H1 (cell line): ENCODE results near the gene SRSF7. TPM values are rescaled to one million over a fixed set of nuclear protein-coding genes. Genes with fewer than 3 reads are reported as not detected.

Source experiments
- CTCF ChIA-PET: fragments of 300-600 bp; sonication (Branson Sonifier 250); formaldehyde crosslinking; loops from one replicate; lab custom pipeline; 2021; ENCODE audit not compliant: partially characterized antibody; lab: Charles Lee
- POLR2A ChIA-PET: fragments of 300-600 bp; sonication (Branson Sonifier 250); formaldehyde crosslinking; loops from one replicate; lab custom pipeline; 2021; ENCODE audit warnings: inconsistent platforms; ENCODE audit not compliant: partially characterized antibody; lab: Charles Lee
- DNase-seq, 2 experiments: peaks; one replicate each; pipeline versions ENCODE4 v3.0.0 to v3.0.0-alpha.2; 2010 to 2022; ENCODE audit warnings: low spot score in 2 of 2, low read depth in 1 of 2, mixed read lengths in 1 of 2
- FAIRE-seq: peaks from 2 replicates; lab custom pipeline; 2011; peaks lifted over from hg19 to GRCh38; lab: Jason Lieb, UNC
- H2AFZ ChIP-seq: 2 replicates; pipeline ENCODE4 v1.8.1; 2012; ENCODE audit warnings: low read length, inconsistent platforms
- H2AK5ac ChIP-seq: 2 replicates; pipeline ENCODE4 v1.6.1; 2013; ENCODE audit warnings: low read depth, low read length
- H2BK120ac ChIP-seq: replicated peaks from 2 replicates; pipeline ENCODE3; 2013; ENCODE audit warnings: low read depth, low read length, inconsistent platforms
- H2BK12ac ChIP-seq: 2 replicates; pipeline ENCODE4 v1.6.1; 2013; ENCODE audit warnings: low read depth, low read length
- H2BK15ac ChIP-seq: 2 replicates; pipeline ENCODE4 v1.6.1; 2013; ENCODE audit warnings: low read length
- H2BK20ac ChIP-seq: 2 replicates; pipeline ENCODE4 v1.6.1; 2013; ENCODE audit warnings: low read length
- H2BK5ac ChIP-seq: 2 replicates; pipeline ENCODE4 v1.6.1; 2013; ENCODE audit warnings: low read depth, low read length
- H3K14ac ChIP-seq: 2 replicates; pipeline ENCODE4 v1.6.1; 2013; ENCODE audit warnings: inconsistent platforms; ENCODE audit not compliant: insufficient read length
- H3K18ac ChIP-seq: 2 replicates; pipeline ENCODE4 v1.6.1; 2013; ENCODE audit warnings: low read length; ENCODE audit errors: extremely low read depth
- H3K23ac ChIP-seq: 2 replicates; pipeline ENCODE4 v1.6.1; 2013; ENCODE audit warnings: inconsistent platforms; ENCODE audit not compliant: insufficient read length
- H3K23me2 ChIP-seq: 2 replicates; pipeline ENCODE4 v1.6.1; 2013; ENCODE audit warnings: low read depth, low read length
- H3K27ac ChIP-seq: 2 replicates; pipeline ENCODE4 v1.6.1; 2011; ENCODE audit warnings: low read depth, low read length, inconsistent platforms
- H3K27me3 ChIP-seq, 4 experiments: replicated peaks in 1 of 4; 1 replicate in 1 of 4; 2 replicates in 3 of 4; pipeline versions ENCODE4 v1.6.1 to v1.8.1; 2011 to 2013; ENCODE audit warnings: low read length in 3 of 4, mild to moderate bottlenecking in 3 of 4, inconsistent platforms in 2 of 4, mixed read lengths in 2 of 4, moderate library complexity in 1 of 4; ENCODE audit not compliant: control insufficient read depth in 3 of 4, insufficient read depth in 3 of 4; ENCODE audit errors: extremely low read depth in 1 of 4
- H3K36me3 ChIP-seq, 4 experiments: 2 replicates each; pipeline versions ENCODE4 v1.6.1 to v1.8.1; 2011 to 2013; ENCODE audit warnings: mild to moderate bottlenecking in 4 of 4, low read length in 3 of 4, moderate library complexity in 2 of 4, control low read depth in 1 of 4, inconsistent platforms in 1 of 4; ENCODE audit not compliant: insufficient read depth in 4 of 4, control insufficient read depth in 2 of 4
- H3K4ac ChIP-seq: replicated peaks from 2 replicates; pipeline ENCODE3; 2013; ENCODE audit warnings: low read length, low read depth, mixed read lengths, inconsistent platforms; ENCODE audit not compliant: insufficient read length
- H3K4me1 ChIP-seq, 4 experiments: replicated peaks in 1 of 4; 1 replicate in 1 of 4; 2 replicates in 3 of 4; pipeline versions ENCODE4 v1.6.1 to v1.8.1; 2011 to 2013; ENCODE audit warnings: low read length in 3 of 4, inconsistent platforms in 2 of 4, mixed read lengths in 1 of 4; ENCODE audit not compliant: insufficient read depth in 4 of 4, control insufficient read depth in 3 of 4
- H3K4me2 ChIP-seq, 2 experiments: 2 replicates each; pipeline versions ENCODE4 v1.6.1 to v1.8.1; 2011 to 2013; ENCODE audit warnings: low read depth in 2 of 2, low read length in 2 of 2, control low read depth in 1 of 2, inconsistent platforms in 1 of 2, mild to moderate bottlenecking in 1 of 2; ENCODE audit not compliant: insufficient read depth in 1 of 2
- H3K4me3 ChIP-seq, 4 experiments: fragments of 200-600, 300-600 bp in 1 of 4; sonication (generic), shearing (Covaris generic), sonication (Bioruptor Twin) in 1 of 4; 2 replicates each; pipeline versions ENCODE4 v1.5.1 to v1.8.1; 2011 to 2016; ENCODE audit warnings: low read length in 4 of 4, low read depth in 3 of 4, control low read depth in 2 of 4, inconsistent platforms in 2 of 4, mild to moderate bottlenecking in 2 of 4, mixed read lengths in 1 of 4, moderate library complexity in 1 of 4; ENCODE audit not compliant: insufficient read depth in 2 of 4; ENCODE audit errors: extremely low read depth in 1 of 4
- H3K56ac ChIP-seq: replicated peaks from 2 replicates; pipeline ENCODE3; 2013; ENCODE audit warnings: low read depth, mild to moderate bottlenecking, mixed read lengths, low read length, inconsistent platforms; ENCODE audit not compliant: insufficient read length
- H3K79me1 ChIP-seq: 2 replicates; pipeline ENCODE4 v1.6.1; 2013; ENCODE audit warnings: low read depth, low read length, control low read depth
- H3K79me2 ChIP-seq, 2 experiments: 2 replicates each; pipeline versions ENCODE4 v1.6.1 to v1.8.1; 2012 to 2013; ENCODE audit warnings: low read length in 2 of 2, mild to moderate bottlenecking in 2 of 2, inconsistent platforms in 1 of 2; ENCODE audit not compliant: insufficient read depth in 2 of 2, control insufficient read depth in 1 of 2
- H3K9ac ChIP-seq, 4 experiments: replicated peaks in 1 of 4; 1 replicate in 1 of 4; 2 replicates in 3 of 4; pipeline versions ENCODE4 v1.6.1 to v1.8.1; 2011 to 2013; ENCODE audit warnings: low read depth in 3 of 4, low read length in 3 of 4, control low read depth in 2 of 4, mild to moderate bottlenecking in 2 of 4, moderate library complexity in 2 of 4, inconsistent platforms in 1 of 4; ENCODE audit errors: extremely low read depth in 1 of 4
- H3K9me3 ChIP-seq, 2 experiments: 2 replicates each; pipeline versions ENCODE4 v1.6.1 to v1.8.1; 2012 to 2013; ENCODE audit warnings: mild to moderate bottlenecking in 2 of 2, moderate library complexity in 2 of 2, control low read depth in 1 of 2, inconsistent platforms in 1 of 2, low read depth in 1 of 2, low read length in 1 of 2, mixed read lengths in 1 of 2; ENCODE audit not compliant: insufficient read depth in 2 of 2
- H4K20me1 ChIP-seq, 2 experiments: replicated peaks in 1 of 2; 2 replicates each; pipeline versions ENCODE3 to v1.8.1; 2011 to 2013; ENCODE audit warnings: inconsistent platforms in 2 of 2, low read length in 2 of 2, mild to moderate bottlenecking in 1 of 2; ENCODE audit not compliant: insufficient read depth in 2 of 2, control insufficient read depth in 1 of 2
- H4K5ac ChIP-seq: 2 replicates; pipeline ENCODE4 v1.6.1; 2013; ENCODE audit warnings: low read length, low read depth, mixed read lengths, inconsistent platforms; ENCODE audit not compliant: insufficient read length
- H4K8ac ChIP-seq: 2 replicates; pipeline ENCODE4 v1.8.0; 2013; ENCODE audit warnings: mild to moderate bottlenecking, moderate library complexity, low read length, inconsistent platforms; ENCODE audit not compliant: insufficient read depth; ENCODE audit errors: extremely low read depth
- H4K91ac ChIP-seq: replicated peaks from 2 replicates; pipeline ENCODE3; 2013; ENCODE audit warnings: low read length, mixed read lengths, inconsistent platforms; ENCODE audit not compliant: insufficient read length
- CTBP2 ChIP-seq: IDR thresholded peaks from 2 replicates; pipeline ENCODE4 v1.7.0; 2011; ENCODE audit warnings: borderline replicate concordance, mild to moderate bottlenecking, moderate library complexity, mixed read lengths, low read length; ENCODE audit not compliant: insufficient read depth, insufficient read length
- FOSL1 ChIP-seq: IDR thresholded peaks from 2 replicates; pipeline ENCODE4 v1.6.1; 2011; ENCODE audit warnings: mild to moderate bottlenecking, low read depth, low read length, moderate library complexity; ENCODE audit not compliant: insufficient read depth
- GABPA ChIP-seq: IDR thresholded peaks from 2 replicates; pipeline ENCODE4 v1.6.1; 2011; ENCODE audit warnings: mild to moderate bottlenecking, low read length, moderate library complexity, borderline replicate concordance; ENCODE audit not compliant: insufficient read depth
- GTF2F1 ChIP-seq: IDR thresholded peaks from 2 replicates; pipeline ENCODE4 v1.6.1; 2012; ENCODE audit warnings: low read depth, low read length, improper control_type of control experiment, borderline replicate concordance
- HDAC2 ChIP-seq, 2 experiments: fragments of 300-600 bp in 1 of 2; sonication (generic) in 1 of 2; IDR thresholded peaks; 2 replicates each; pipeline ENCODE4 v1.6.1; 2011 to 2012; ENCODE audit warnings: low read depth in 2 of 2, low read length in 2 of 2, mild to moderate bottlenecking in 2 of 2, moderate library complexity in 2 of 2, borderline replicate concordance in 1 of 2, inconsistent platforms in 1 of 2
- JUND ChIP-seq: IDR thresholded peaks from 2 replicates; pipeline ENCODE4 v1.6.1; 2011; ENCODE audit warnings: mild to moderate bottlenecking, improper control_type of control experiment, low read length
- POLR2A ChIP-seq, 2 experiments: IDR thresholded peaks; 1 replicate in 1 of 2; 2 replicates in 1 of 2; pipeline ENCODE4 v1.6.1; 2011; ENCODE audit warnings: low read depth in 2 of 2, low read length in 2 of 2, mild to moderate bottlenecking in 2 of 2; ENCODE audit errors: control extremely low read depth in 1 of 2
- POU5F1 ChIP-seq: IDR thresholded peaks from 2 replicates; pipeline ENCODE4 v1.6.1; 2011; ENCODE audit warnings: low read depth, mild to moderate bottlenecking, low read length, moderate library complexity
- RXRA ChIP-seq: IDR thresholded peaks from 2 replicates; pipeline ENCODE4 v1.6.1; 2011; ENCODE audit warnings: low read depth, mild to moderate bottlenecking, low read length, moderate library complexity; ENCODE audit not compliant: insufficient read depth
- SIRT6 ChIP-seq: IDR thresholded peaks from one replicate; pipeline ENCODE4 v1.7.1; 2012; ENCODE audit warnings: low read length, inconsistent platforms
- SIX5 ChIP-seq: IDR thresholded peaks from 2 replicates; pipeline ENCODE4 v1.6.1; 2011; ENCODE audit warnings: mild to moderate bottlenecking, low read depth, low read length
- SRF ChIP-seq: IDR thresholded peaks from 2 replicates; pipeline ENCODE4 v1.6.1; 2011; ENCODE audit warnings: mild to moderate bottlenecking, low read depth, low read length, moderate library complexity
- SUZ12 ChIP-seq: fragments of 200-600 bp; sonication (generic); IDR thresholded peaks from 2 replicates; pipeline ENCODE4 v1.6.1; 2012; ENCODE audit warnings: mild to moderate bottlenecking, inconsistent platforms, low read length, moderate library complexity, mixed read lengths
- TEAD4 ChIP-seq: IDR thresholded peaks from 2 replicates; pipeline ENCODE4 v1.6.1; 2012; ENCODE audit warnings: low read depth, low read length, inconsistent platforms, mixed read lengths
- whole genome bisulfite sequencing, 2 experiments: shearing (Covaris generic) in 1 of 2; methylation state at CpG; one replicate each; pipeline versions ENCODE4 v1.1.6 to v1.1.7; 2013 to 2015; ENCODE audit warnings: low lambda C conversion rate in 2 of 2, mixed read lengths in 2 of 2, inconsistent platforms in 1 of 2, low coverage in 1 of 2, missing lambda C conversion rate in 1 of 2; ENCODE audit not compliant: insufficient replicate concordance in 2 of 2, insufficient coverage in 1 of 2, insufficient read length in 1 of 2; ENCODE audit errors: extremely low coverage in 1 of 2, missing lambda C conversion rate in 1 of 2; 5-methylcytosine and 5-hydroxymethylcytosine counted together
- polyA plus RNA-seq, 7 experiments: library from polyadenylated mRNA; depleted of rRNA in 3 of 7; stranded (reverse) in 5 of 7; unstranded in 2 of 7; fragments of >200 nt in 5 of 7; fragments of 200-250 nt in 2 of 7; gene quantifications; 1 replicate in 5 of 7; 2 replicates in 1 of 7; 4 replicates in 1 of 7; pipeline versions ENCODE4 v1.2.1 to v1.2.3, GENCODE V29; 2011 to 2013; ENCODE audit warnings: missing spikeins in 2 of 7, mixed read lengths in 2 of 7
- total RNA-seq: library from RNA; stranded (reverse); fragmentation: NEBNext Ultra II Directional; extraction: Animal tissue kit (Norgen Biotek cat#: 25700); gene quantifications from 2 replicates; pipeline ENCODE4 v1.2.1, GENCODE V29; 2021
- TF ChIP-seq, protein P1 (sequence below): IDR thresholded peaks from 2 replicates; pipeline ENCODE4 v1.6.1; 2012; ENCODE audit warnings: inconsistent platforms

Gene SRSF7
- total and polyA plus RNA-seq, 2 of the 8 experiments (the other 6 are each of a cell fraction or from before 2014, with no cell fraction given): 370 to 415 TPM

DNA sequence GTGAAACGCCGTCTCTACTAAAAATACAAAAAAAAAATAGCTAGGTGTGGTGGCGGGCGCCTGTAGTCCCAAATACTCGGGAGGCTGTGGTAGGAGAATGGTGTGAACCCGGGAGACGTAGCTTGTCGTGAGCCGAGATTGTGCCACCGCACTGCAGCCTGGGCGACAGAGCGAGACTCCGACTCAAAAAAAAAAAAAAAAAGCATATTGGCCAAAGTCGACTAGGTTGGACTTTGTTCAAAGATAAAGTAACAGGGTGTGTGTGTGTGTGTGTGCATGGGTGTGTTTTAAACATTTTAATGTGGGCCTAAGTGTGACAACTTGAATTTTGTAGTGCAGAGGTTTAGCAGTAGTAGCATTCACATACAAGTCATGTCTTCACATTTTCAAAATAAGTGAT is 38.5 kb upstream of the SRSF7 start:
- Histone ChIP-seq H4K20me1 (no peaks in the 10 kb centered on the region), H2BK120ac (no peak overlapping the region), H3K36me3 (no peaks in the 10 kb centered on the region), H2BK15ac (no peak overlapping the region), H3K4me3 (no peak overlapping the region), H3K18ac (no peak overlapping the region), H3K9me3 (no peaks in the 10 kb centered on the region), H3K79me1 (no peaks in the 10 kb centered on the region), H3K27ac (no peak overlapping the region), H3K4ac (no peak overlapping the region), H2AK5ac (no peak overlapping the region), H2AFZ (no peak overlapping the region), H3K23ac (no peak overlapping the region), H3K79me2 (no peaks in the 10 kb centered on the region), H3K56ac (no peak overlapping the region), H2BK5ac (no peak overlapping the region), H4K91ac (no peak overlapping the region), H3K14ac (no peak overlapping the region), H3K27me3 (no peaks in the 10 kb centered on the region), H2BK20ac (no peak overlapping the region), H2BK12ac (no peak overlapping the region), H3K4me1 (no peaks in the 10 kb centered on the region), H4K8ac (no peak overlapping the region), H3K23me2 (no peaks in the 10 kb centered on the region), H4K5ac (no peak overlapping the region), H3K4me2 (no peak overlapping the region), H3K9ac (no peak overlapping the region)
- no peak for DNase-seq
- ChIA-PET POLR2A (interaction anchor here (0.7 kb wide), 1 partner anchor 39 kb away, joined by 3 read pairs; no protein-coding TSS in a partner anchor), CTCF (interaction anchor here (0.6 to 0.7 kb wide), 2 partner anchors 234 to 439 kb away, joined by 3 to 4 read pairs; no protein-coding TSS in a partner anchor)
- no peak for FAIRE-seq
- WGBS, 2 experiments: 85% methylated on average over 14 of the region's 14 CpGs; no CpG with 5 or more reads in 1 of the 2 experiments
- no peak for TF ChIP-seq TEAD4
- TF ChIP-seq JUND: no peak
- TF ChIP-seq POU5F1: no peak
- TF ChIP-seq SUZ12: no peak
- no peak for TF ChIP-seq RXRA
- no peak for TF ChIP-seq FOSL1
- TF ChIP-seq GABPA: no peak
- TF ChIP-seq HDAC2 (IDR thresholded peaks at IDR 0.05; ENCODE audit: borderline replicate concordance in 1 of 2, low read depth in 2 of 2, low read length in 2 of 2): no peak
- no peak for TF ChIP-seq SIX5
- no peak for TF ChIP-seq SRF
- TF ChIP-seq POLR2A (IDR thresholded peaks at IDR 0.05; ENCODE audit: control extremely low read depth in 1 of 2, low read depth in 2 of 2, low read length in 2 of 2): no peak
- no peak for TF ChIP-seq SIRT6
- TF ChIP-seq, protein P1, sequence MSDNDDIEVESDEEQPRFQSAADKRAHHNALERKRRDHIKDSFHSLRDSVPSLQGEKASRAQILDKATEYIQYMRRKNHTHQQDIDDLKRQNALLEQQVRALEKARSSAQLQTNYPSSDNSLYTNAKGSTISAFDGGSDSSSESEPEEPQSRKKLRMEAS: no peak
- no peak for TF ChIP-seq CTBP2
- no peak for TF ChIP-seq GTF2F1
